Liver (tissue), 9 donors: Measurements from ENCODE around the gene LAMTOR5. TPM values are rescaled to one million over a fixed set of nuclear protein-coding genes. Genes with fewer than 3 reads are reported as not detected.

Experiments
- DNase-seq: peaks from one replicate; pipeline ENCODE4 v3.0.0-alpha.2; 2017; ENCODE audit warnings: low spot score
- H3K27ac ChIP-seq, 2 donors: one replicate each; pipeline ENCODE4 v1.7.0; 2013; ENCODE audit warnings: inconsistent platforms in 2 of 2, low read length in 2 of 2, control low read depth in 1 of 2, low read depth in 1 of 2, mild to moderate bottlenecking in 1 of 2
- H3K27me3 ChIP-seq, 4 donors: one replicate each; pipeline versions ENCODE4 v1.6.1 to v1.7.0; 2013; ENCODE audit warnings: low read length in 3 of 4, inconsistent platforms in 1 of 4, mild to moderate bottlenecking in 1 of 4, moderate library complexity in 1 of 4; ENCODE audit not compliant: control insufficient read depth in 4 of 4, insufficient read depth in 4 of 4
- H3K36me3 ChIP-seq, 4 donors: one replicate each; pipeline versions ENCODE4 v1.6.1 to v1.7.0; 2013; ENCODE audit warnings: low read length in 3 of 4, mild to moderate bottlenecking in 3 of 4, low read depth in 1 of 4, moderate library complexity in 1 of 4; ENCODE audit not compliant: control insufficient read depth in 4 of 4, insufficient read depth in 3 of 4
- H3K4me1 ChIP-seq, 4 donors: one replicate each; pipeline versions ENCODE4 v1.6.1 to v1.7.0; 2013; ENCODE audit warnings: low read length in 3 of 4, mild to moderate bottlenecking in 3 of 4, moderate library complexity in 1 of 4; ENCODE audit not compliant: control insufficient read depth in 4 of 4, insufficient read depth in 4 of 4
- H3K4me3 ChIP-seq, 3 donors: one replicate each; pipeline versions ENCODE4 v1.6.1 to v1.7.0; 2013; ENCODE audit warnings: low read length in 3 of 3, control low read depth in 1 of 3, low read depth in 1 of 3, mild to moderate bottlenecking in 1 of 3
- H3K9ac ChIP-seq, 2 donors: one replicate each; pipeline ENCODE4 v1.7.0; 2013; ENCODE audit warnings: low read length in 2 of 2, mild to moderate bottlenecking in 2 of 2, moderate library complexity in 2 of 2, control low read depth in 1 of 2, low read depth in 1 of 2
- H3K9me3 ChIP-seq, 4 donors: one replicate each; pipeline versions ENCODE4 v1.6.1 to v1.7.0; 2013; ENCODE audit warnings: low read length in 3 of 4; ENCODE audit not compliant: control insufficient read depth in 4 of 4
- ATF3 ChIP-seq: IDR thresholded peaks from 2 replicates; pipeline ENCODE4 v1.6.1; 2016; ENCODE audit warnings: antibody characterized with exemption
- CTCF ChIP-seq: fragments of 150-350 bp; IDR thresholded peaks from 2 replicates; pipeline ENCODE4 v1.5.1; 2017; ENCODE audit warnings: improper control_type of control experiment, low read depth, low read length; ENCODE audit not compliant: missing input control
- EGR1 ChIP-seq, 2 donors: IDR thresholded peaks; 2 replicates each; pipeline ENCODE4 v1.6.1; 2016 to 2018; ENCODE audit warnings: antibody characterized with exemption in 2 of 2, low read depth in 2 of 2
- FOXA1 ChIP-seq: IDR thresholded peaks from 2 replicates; pipeline ENCODE4 v1.6.1; 2016; ENCODE audit warnings: antibody characterized with exemption
- FOXA2 ChIP-seq: IDR thresholded peaks from 2 replicates; pipeline ENCODE4 v1.6.1; 2016; ENCODE audit warnings: antibody characterized with exemption
- GABPA ChIP-seq, 2 donors: IDR thresholded peaks in 1 of 2; conservative IDR thresholded peaks in 1 of 2; 2 replicates each; pipeline ENCODE4 v1.6.1; 2016; ENCODE audit warnings: antibody characterized with exemption in 2 of 2, mild to moderate bottlenecking in 1 of 2, moderate library complexity in 1 of 2
- HNF4G ChIP-seq: IDR thresholded peaks from 2 replicates; pipeline ENCODE4 v1.6.1; 2016; ENCODE audit warnings: antibody characterized with exemption
- RAD21 ChIP-seq, 2 donors: IDR thresholded peaks; 2 replicates each; pipeline ENCODE4 v1.6.1; 2016; ENCODE audit warnings: antibody characterized with exemption in 2 of 2, mild to moderate bottlenecking in 2 of 2
- REST ChIP-seq: IDR thresholded peaks from 2 replicates; pipeline ENCODE4 v1.6.1; 2016; ENCODE audit warnings: antibody characterized with exemption, mild to moderate bottlenecking
- RXRA ChIP-seq, 2 donors: IDR thresholded peaks; 2 replicates each; pipeline ENCODE4 v1.6.1; 2017 to 2018; ENCODE audit warnings: antibody characterized with exemption in 2 of 2, mild to moderate bottlenecking in 1 of 2
- TAF1 ChIP-seq: conservative IDR thresholded peaks from 2 replicates; pipeline ENCODE4 v1.6.1; 2016; ENCODE audit warnings: antibody characterized with exemption, mild to moderate bottlenecking
- YY1 ChIP-seq: IDR thresholded peaks from 2 replicates; pipeline ENCODE4 v1.6.1; 2016; ENCODE audit warnings: antibody characterized with exemption, mild to moderate bottlenecking
- ZBTB33 ChIP-seq: IDR thresholded peaks from 2 replicates; pipeline ENCODE4 v1.6.1; 2016; ENCODE audit warnings: antibody characterized with exemption
- WGBS: extraction: QIAGEN DNeasy Blood & Tissue Kit; methylation state at CpG from one replicate; pipeline ENCODE4 v1.1.7; 2013; 5-methylcytosine and 5-hydroxymethylcytosine counted together
- polyA plus RNA-seq, 2 donors: library from polyadenylated mRNA; stranded (reverse) in 1 of 2; unstranded in 1 of 2; fragments of 200-250 nt in 1 of 2; fragments of >200 nt in 1 of 2; fragmentation: Nextera tagmentation in 1 of 2; extraction: Ambion mirVana in 1 of 2; gene quantifications; one replicate each; pipeline versions ENCODE4 v1.2.1 to v1.2.3, GENCODE V29; 2013 to 2015
- total RNA-seq, 2 donors: library from RNA; depleted of rRNA; stranded (reverse); fragments of >200 nt; gene quantifications; one replicate each; pipeline ENCODE4 v1.2.3, GENCODE V29; 2014
- TF ChIP-seq, protein P1 (sequence below): IDR thresholded peaks from 2 replicates; pipeline ENCODE4 v1.6.1; 2016; ENCODE audit warnings: antibody characterized with exemption
- donor health status: healthy.
- donor health status: healthy.
- donor health status: healthy.
- donor health status: healthy.
- donor health status: healthy.

Gene LAMTOR5
- total and polyA plus RNA-seq, 4 donors: 30.0 to 182 (median 94.3) TPM

- Histone ChIP-seq H3K9me3 (no peaks in the 10 kb centered on the region), H3K4me1 (peaks cover 2 to 20% (median 10%) of the 10 kb centered on the region in 4 donors), H3K9ac (no peak overlapping the region), H3K27ac (no peak overlapping the region), H3K36me3 (no peaks in the 10 kb centered on the region), H3K27me3 (no peaks in the 10 kb centered on the region), H3K4me3 (no peak overlapping the region)
- TF ChIP-seq CTCF: peak; percentile 74
- peak in 1 of 2 donors; percentile 13 for TF ChIP-seq RXRA (IDR thresholded peaks at IDR 0.05)
- TF ChIP-seq RAD21 (IDR thresholded peaks at IDR 0.05): peak; percentile 93 to 97
- TF ChIP-seq EGR1 (IDR thresholded peaks at IDR 0.05; ENCODE audit: low read depth in 2 of 2): no peak
- DNase-seq: peak; percentile 78
- 23% methylated on average over 4 of the region's 4 CpGs for WGBS
These were observed 5.1 kb upstream of the LAMTOR5 start for GRCh38 chr1:110412576-110412975.

DNA sequence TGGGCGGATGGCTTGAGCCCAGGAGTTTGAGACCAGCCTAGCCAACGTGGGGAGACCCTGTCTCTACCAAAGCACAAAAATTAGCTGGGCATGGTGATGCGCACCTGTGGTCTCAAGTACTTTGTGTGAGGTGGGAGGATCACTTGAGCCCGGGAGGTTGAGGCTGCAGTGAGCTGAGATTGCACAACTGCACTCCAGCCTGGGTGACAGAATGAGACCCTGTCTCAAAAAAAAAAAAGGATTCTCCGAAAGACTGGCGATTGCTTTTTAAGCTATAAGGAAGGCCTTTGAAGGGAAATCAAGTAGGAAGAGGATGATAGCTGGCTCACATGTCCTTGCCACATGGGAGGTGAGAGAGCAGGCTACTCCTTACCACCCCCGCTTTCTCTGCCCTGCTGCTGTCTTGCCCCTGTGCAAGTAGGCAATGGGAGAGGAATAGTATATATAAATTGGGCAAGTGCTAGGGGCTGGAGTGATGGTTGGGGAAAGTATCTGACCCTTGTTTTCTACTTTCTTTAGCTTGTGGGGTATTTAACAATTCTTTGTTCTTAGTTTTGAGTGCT is 3.8 kb upstream of the LAMTOR5 start:
- Histone ChIP-seq H3K27me3 (no peaks in the 10 kb centered on the region), H3K36me3 (no peaks in the 10 kb centered on the region), H3K4me1 (peaks cover 3 to 27% (median 15%) of the 10 kb centered on the region in 4 donors), H3K27ac (no peak overlapping the region), H3K9ac (no peak overlapping the region), H3K4me3 (no peak overlapping the region), H3K9me3 (no peaks in the 10 kb centered on the region)
- WGBS: 89% methylated on average over 7 of the region's 7 CpGs
- no peak for DNase-seq
- TF ChIP-seq, protein P1, sequence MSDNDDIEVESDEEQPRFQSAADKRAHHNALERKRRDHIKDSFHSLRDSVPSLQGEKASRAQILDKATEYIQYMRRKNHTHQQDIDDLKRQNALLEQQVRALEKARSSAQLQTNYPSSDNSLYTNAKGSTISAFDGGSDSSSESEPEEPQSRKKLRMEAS: no peak
- TF ChIP-seq REST: no peak
- no peak for TF ChIP-seq EGR1 (IDR thresholded peaks at IDR 0.05; ENCODE audit: low read depth in 2 of 2)
- no peak for TF ChIP-seq HNF4G
- no peak for TF ChIP-seq RAD21 (IDR thresholded peaks at IDR 0.05)
- no peak for TF ChIP-seq RXRA (IDR thresholded peaks at IDR 0.05)
- TF ChIP-seq YY1: no peak
- TF ChIP-seq FOXA1: no peak
- no peak for TF ChIP-seq TAF1
- TF ChIP-seq ATF3: no peak
- TF ChIP-seq GABPA (IDR thresholded peaks at IDR 0.05 in 1 of 2, conservative IDR thresholded peaks at IDR 0.05 in 1 of 2): no peak
- no peak for TF ChIP-seq ZBTB33
- no peak for TF ChIP-seq FOXA2
